H1 (cell line): ENCODE measurements around the gene LNPEP. TPM values are rescaled to one million over a fixed set of nuclear protein-coding genes. Genes with fewer than 3 reads are reported as not detected.

Experiments
- CTCF ChIA-PET: fragments of 300-600 bp; sonication (Branson Sonifier 250); formaldehyde crosslinking; loops from one replicate; lab custom pipeline; 2021; ENCODE audit not compliant: partially characterized antibody; lab: Charles Lee
- POLR2A ChIA-PET: fragments of 300-600 bp; sonication (Branson Sonifier 250); formaldehyde crosslinking; loops from one replicate; lab custom pipeline; 2021; ENCODE audit warnings: inconsistent platforms; ENCODE audit not compliant: partially characterized antibody; lab: Charles Lee
- DNase-seq, 2 experiments: peaks; one replicate each; pipeline versions ENCODE4 v3.0.0 to v3.0.0-alpha.2; 2010 to 2022; ENCODE audit warnings: low spot score in 2 of 2, low read depth in 1 of 2, mixed read lengths in 1 of 2
- FAIRE-seq: peaks from 2 replicates; lab custom pipeline; 2011; peaks lifted over from hg19 to GRCh38; lab: Jason Lieb, UNC
- H2AFZ ChIP-seq: 2 replicates; pipeline ENCODE4 v1.8.1; 2012; ENCODE audit warnings: low read length, inconsistent platforms
- H2AK5ac ChIP-seq: 2 replicates; pipeline ENCODE4 v1.6.1; 2013; ENCODE audit warnings: low read depth, low read length
- H2BK120ac ChIP-seq: replicated peaks from 2 replicates; pipeline ENCODE3; 2013; ENCODE audit warnings: low read depth, low read length, inconsistent platforms
- H2BK12ac ChIP-seq: 2 replicates; pipeline ENCODE4 v1.6.1; 2013; ENCODE audit warnings: low read depth, low read length
- H2BK15ac ChIP-seq: 2 replicates; pipeline ENCODE4 v1.6.1; 2013; ENCODE audit warnings: low read length
- H2BK20ac ChIP-seq: 2 replicates; pipeline ENCODE4 v1.6.1; 2013; ENCODE audit warnings: low read length
- H2BK5ac ChIP-seq: 2 replicates; pipeline ENCODE4 v1.6.1; 2013; ENCODE audit warnings: low read depth, low read length
- H3K14ac ChIP-seq: 2 replicates; pipeline ENCODE4 v1.6.1; 2013; ENCODE audit warnings: inconsistent platforms; ENCODE audit not compliant: insufficient read length
- H3K18ac ChIP-seq: 2 replicates; pipeline ENCODE4 v1.6.1; 2013; ENCODE audit warnings: low read length; ENCODE audit errors: extremely low read depth
- H3K23ac ChIP-seq: 2 replicates; pipeline ENCODE4 v1.6.1; 2013; ENCODE audit warnings: inconsistent platforms; ENCODE audit not compliant: insufficient read length
- H3K23me2 ChIP-seq: 2 replicates; pipeline ENCODE4 v1.6.1; 2013; ENCODE audit warnings: low read depth, low read length
- H3K27ac ChIP-seq: 2 replicates; pipeline ENCODE4 v1.6.1; 2011; ENCODE audit warnings: low read depth, low read length, inconsistent platforms
- H3K27me3 ChIP-seq, 4 experiments: replicated peaks in 1 of 4; 1 replicate in 1 of 4; 2 replicates in 3 of 4; pipeline versions ENCODE4 v1.6.1 to v1.8.1; 2011 to 2013; ENCODE audit warnings: low read length in 3 of 4, mild to moderate bottlenecking in 3 of 4, inconsistent platforms in 2 of 4, mixed read lengths in 2 of 4, moderate library complexity in 1 of 4; ENCODE audit not compliant: control insufficient read depth in 3 of 4, insufficient read depth in 3 of 4; ENCODE audit errors: extremely low read depth in 1 of 4
- H3K36me3 ChIP-seq, 4 experiments: 2 replicates each; pipeline versions ENCODE4 v1.6.1 to v1.8.1; 2011 to 2013; ENCODE audit warnings: mild to moderate bottlenecking in 4 of 4, low read length in 3 of 4, moderate library complexity in 2 of 4, control low read depth in 1 of 4, inconsistent platforms in 1 of 4; ENCODE audit not compliant: insufficient read depth in 4 of 4, control insufficient read depth in 2 of 4
- H3K4ac ChIP-seq: replicated peaks from 2 replicates; pipeline ENCODE3; 2013; ENCODE audit warnings: low read length, low read depth, mixed read lengths, inconsistent platforms; ENCODE audit not compliant: insufficient read length
- H3K4me1 ChIP-seq, 4 experiments: replicated peaks in 1 of 4; 1 replicate in 1 of 4; 2 replicates in 3 of 4; pipeline versions ENCODE4 v1.6.1 to v1.8.1; 2011 to 2013; ENCODE audit warnings: low read length in 3 of 4, inconsistent platforms in 2 of 4, mixed read lengths in 1 of 4; ENCODE audit not compliant: insufficient read depth in 4 of 4, control insufficient read depth in 3 of 4
- H3K4me2 ChIP-seq, 2 experiments: 2 replicates each; pipeline versions ENCODE4 v1.6.1 to v1.8.1; 2011 to 2013; ENCODE audit warnings: low read depth in 2 of 2, low read length in 2 of 2, control low read depth in 1 of 2, inconsistent platforms in 1 of 2, mild to moderate bottlenecking in 1 of 2; ENCODE audit not compliant: insufficient read depth in 1 of 2
- H3K4me3 ChIP-seq, 4 experiments: fragments of 200-600, 300-600 bp in 1 of 4; sonication (generic), shearing (Covaris generic), sonication (Bioruptor Twin) in 1 of 4; 2 replicates each; pipeline versions ENCODE4 v1.5.1 to v1.8.1; 2011 to 2016; ENCODE audit warnings: low read length in 4 of 4, low read depth in 3 of 4, control low read depth in 2 of 4, inconsistent platforms in 2 of 4, mild to moderate bottlenecking in 2 of 4, mixed read lengths in 1 of 4, moderate library complexity in 1 of 4; ENCODE audit not compliant: insufficient read depth in 2 of 4; ENCODE audit errors: extremely low read depth in 1 of 4
- H3K56ac ChIP-seq: replicated peaks from 2 replicates; pipeline ENCODE3; 2013; ENCODE audit warnings: low read depth, mild to moderate bottlenecking, mixed read lengths, low read length, inconsistent platforms; ENCODE audit not compliant: insufficient read length
- H3K79me1 ChIP-seq: 2 replicates; pipeline ENCODE4 v1.6.1; 2013; ENCODE audit warnings: low read depth, low read length, control low read depth
- H3K79me2 ChIP-seq, 2 experiments: 2 replicates each; pipeline versions ENCODE4 v1.6.1 to v1.8.1; 2012 to 2013; ENCODE audit warnings: low read length in 2 of 2, mild to moderate bottlenecking in 2 of 2, inconsistent platforms in 1 of 2; ENCODE audit not compliant: insufficient read depth in 2 of 2, control insufficient read depth in 1 of 2
- H3K9ac ChIP-seq, 4 experiments: replicated peaks in 1 of 4; 1 replicate in 1 of 4; 2 replicates in 3 of 4; pipeline versions ENCODE4 v1.6.1 to v1.8.1; 2011 to 2013; ENCODE audit warnings: low read depth in 3 of 4, low read length in 3 of 4, control low read depth in 2 of 4, mild to moderate bottlenecking in 2 of 4, moderate library complexity in 2 of 4, inconsistent platforms in 1 of 4; ENCODE audit errors: extremely low read depth in 1 of 4
- H3K9me3 ChIP-seq, 2 experiments: 2 replicates each; pipeline versions ENCODE4 v1.6.1 to v1.8.1; 2012 to 2013; ENCODE audit warnings: mild to moderate bottlenecking in 2 of 2, moderate library complexity in 2 of 2, control low read depth in 1 of 2, inconsistent platforms in 1 of 2, low read depth in 1 of 2, low read length in 1 of 2, mixed read lengths in 1 of 2; ENCODE audit not compliant: insufficient read depth in 2 of 2
- H4K20me1 ChIP-seq, 2 experiments: replicated peaks in 1 of 2; 2 replicates each; pipeline versions ENCODE3 to v1.8.1; 2011 to 2013; ENCODE audit warnings: inconsistent platforms in 2 of 2, low read length in 2 of 2, mild to moderate bottlenecking in 1 of 2; ENCODE audit not compliant: insufficient read depth in 2 of 2, control insufficient read depth in 1 of 2
- H4K5ac ChIP-seq: 2 replicates; pipeline ENCODE4 v1.6.1; 2013; ENCODE audit warnings: low read length, low read depth, mixed read lengths, inconsistent platforms; ENCODE audit not compliant: insufficient read length
- H4K8ac ChIP-seq: 2 replicates; pipeline ENCODE4 v1.8.0; 2013; ENCODE audit warnings: mild to moderate bottlenecking, moderate library complexity, low read length, inconsistent platforms; ENCODE audit not compliant: insufficient read depth; ENCODE audit errors: extremely low read depth
- H4K91ac ChIP-seq: replicated peaks from 2 replicates; pipeline ENCODE3; 2013; ENCODE audit warnings: low read length, mixed read lengths, inconsistent platforms; ENCODE audit not compliant: insufficient read length
- BACH1 ChIP-seq: IDR thresholded peaks from 2 replicates; pipeline ENCODE4 v1.6.1; 2012; ENCODE audit warnings: low read length, improper control_type of control experiment
- BRCA1 ChIP-seq: IDR thresholded peaks from 2 replicates; pipeline ENCODE4 v1.6.1; 2012; ENCODE audit warnings: low read depth, low read length, improper control_type of control experiment
- CBX8 ChIP-seq: fragments of 300-800, 300-1000 bp; sonication (generic); IDR thresholded peaks from 2 replicates; pipeline ENCODE4 v1.7.1; 2016; ENCODE audit warnings: low read depth, low read length, borderline replicate concordance
- FOSL1 ChIP-seq: IDR thresholded peaks from 2 replicates; pipeline ENCODE4 v1.6.1; 2011; ENCODE audit warnings: mild to moderate bottlenecking, low read depth, low read length, moderate library complexity; ENCODE audit not compliant: insufficient read depth
- HDAC6 ChIP-seq: IDR thresholded peaks from one replicate; pipeline ENCODE4 v1.7.1; 2012; ENCODE audit warnings: low read depth, mild to moderate bottlenecking, inconsistent platforms, low read length, moderate library complexity
- KDM5A ChIP-seq: fragments of 200-600 bp; IDR thresholded peaks from 2 replicates; pipeline ENCODE4 v1.7.1; 2012; ENCODE audit warnings: mild to moderate bottlenecking, low read length, inconsistent platforms, mixed read lengths
- POU5F1 ChIP-seq: IDR thresholded peaks from 2 replicates; pipeline ENCODE4 v1.6.1; 2011; ENCODE audit warnings: low read depth, mild to moderate bottlenecking, low read length, moderate library complexity
- RBBP5 ChIP-seq: IDR thresholded peaks from 2 replicates; pipeline ENCODE4 v1.7.1; 2012; ENCODE audit warnings: low read depth, mild to moderate bottlenecking, inconsistent platforms, low read length, moderate library complexity, borderline replicate concordance
- RNF2 ChIP-seq: fragments of 200-900, 300-1000 bp; sonication (generic); IDR thresholded peaks from 2 replicates; pipeline ENCODE4 v1.7.1; 2016; ENCODE audit warnings: borderline replicate concordance, low read depth, mild to moderate bottlenecking, antibody characterized with exemption, low read length; ENCODE audit not compliant: poor library complexity, severe bottlenecking; ENCODE audit errors: missing control alignments
- TCF12 ChIP-seq: IDR thresholded peaks from 2 replicates; pipeline ENCODE4 v1.6.1; 2011; ENCODE audit warnings: low read depth, mild to moderate bottlenecking, low read length
- TEAD4 ChIP-seq: IDR thresholded peaks from 2 replicates; pipeline ENCODE4 v1.6.1; 2012; ENCODE audit warnings: low read depth, low read length, inconsistent platforms, mixed read lengths
- YY1 ChIP-seq: IDR thresholded peaks from 2 replicates; pipeline ENCODE4 v1.6.1; 2011; ENCODE audit warnings: low read depth, mild to moderate bottlenecking, low read length
- ZNF274 ChIP-seq: IDR thresholded peaks from 2 replicates; pipeline ENCODE4 v1.7.0; 2012; ENCODE audit warnings: low read length, borderline replicate concordance; ENCODE audit errors: extremely low read depth
- WGBS, 2 experiments: shearing (Covaris generic) in 1 of 2; methylation state at CpG; one replicate each; pipeline versions ENCODE4 v1.1.6 to v1.1.7; 2013 to 2015; ENCODE audit warnings: low lambda C conversion rate in 2 of 2, mixed read lengths in 2 of 2, inconsistent platforms in 1 of 2, low coverage in 1 of 2, missing lambda C conversion rate in 1 of 2; ENCODE audit not compliant: insufficient replicate concordance in 2 of 2, insufficient coverage in 1 of 2, insufficient read length in 1 of 2; ENCODE audit errors: extremely low coverage in 1 of 2, missing lambda C conversion rate in 1 of 2; 5-methylcytosine and 5-hydroxymethylcytosine counted together
- polyA plus RNA-seq, 7 experiments: library from polyadenylated mRNA; depleted of rRNA in 3 of 7; stranded (reverse) in 5 of 7; unstranded in 2 of 7; fragments of >200 nt in 5 of 7; fragments of 200-250 nt in 2 of 7; gene quantifications; 1 replicate in 5 of 7; 2 replicates in 1 of 7; 4 replicates in 1 of 7; pipeline versions ENCODE4 v1.2.1 to v1.2.3, GENCODE V29; 2011 to 2013; ENCODE audit warnings: missing spikeins in 2 of 7, mixed read lengths in 2 of 7
- total RNA-seq: library from RNA; stranded (reverse); fragmentation: NEBNext Ultra II Directional; extraction: Animal tissue kit (Norgen Biotek cat#: 25700); gene quantifications from 2 replicates; pipeline ENCODE4 v1.2.1, GENCODE V29; 2021

The LNPEP gene
- total and polyA plus RNA-seq, 2 of the 8 experiments (the other 6 are each of a cell fraction or from before 2014, with no cell fraction given): 1.8 to 4.5 TPM

DNA sequence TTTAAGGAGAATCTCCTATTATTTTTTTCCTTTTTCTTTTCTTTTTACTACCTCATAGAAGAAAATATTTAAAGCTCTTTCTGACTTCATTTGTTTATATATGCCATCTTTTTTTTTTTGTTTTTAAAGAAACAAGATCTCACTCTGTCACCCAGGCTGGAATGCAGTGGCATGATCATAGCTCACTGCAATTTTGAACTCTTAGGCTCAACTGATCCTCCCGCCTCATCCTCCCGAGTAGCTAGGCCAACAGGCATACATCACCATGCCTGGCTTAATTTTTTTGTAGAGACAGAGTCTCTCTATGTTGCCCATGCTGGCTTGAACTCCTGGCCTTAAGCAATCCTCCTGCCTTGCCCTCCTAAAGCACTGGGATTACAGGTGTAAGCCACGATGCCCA is 59.5 kb downstream of the LNPEP start:
- Histone ChIP-seq H3K9ac (no peak overlapping the region), H2AFZ (no peak overlapping the region), H3K79me2 (no peaks in the 10 kb centered on the region), H3K79me1 (no peaks in the 10 kb centered on the region), H3K56ac (no peak overlapping the region), H3K4me1 (no peaks in the 10 kb centered on the region; a peak in 1 of 7 replicates), H4K20me1 (no peaks in the 10 kb centered on the region), H3K4me3 (no peak overlapping the region), H4K5ac (no peak overlapping the region), H2BK12ac (no peak overlapping the region), H2AK5ac (no peak overlapping the region), H2BK120ac (no peak overlapping the region), H3K9me3 (no peaks in the 10 kb centered on the region), H3K36me3 (no peaks in the 10 kb centered on the region), H3K4me2 (no peak overlapping the region), H2BK20ac (no peak overlapping the region), H3K4ac (no peak overlapping the region), H3K27ac (no peak overlapping the region), H4K8ac (no peak overlapping the region), H3K27me3 (no peaks in the 10 kb centered on the region), H3K14ac (no peak overlapping the region), H2BK5ac (no peak overlapping the region), H3K23ac (no peak overlapping the region), H3K23me2 (no peaks in the 10 kb centered on the region), H4K91ac (no peak overlapping the region), H2BK15ac (no peak overlapping the region), H3K18ac (no peak overlapping the region)
- ChIA-PET CTCF (interaction anchor here (0.6 to 2.9 kb wide), 5 partner anchors 67 to 1128 kb away, joined by 3 to 16 read pairs (median 3); partner anchors contain the start of gene LIX1), POLR2A (interaction anchor here (0.6 kb wide), 1 partner anchor 49 kb away, joined by 4 read pairs; no protein-coding TSS in a partner anchor)
- WGBS, 2 experiments: 83% methylated on average over 3 of the region's 3 CpGs; no CpG with 5 or more reads in 1 of the 2 experiments
- no peak for FAIRE-seq
- TF ChIP-seq CBX8 (no peak), RBBP5 (no peak), YY1 (no peak), BRCA1 (no peak), ZNF274 (no peak), TCF12 (no peak), HDAC6 (no peak), BACH1 (no peak), POU5F1 (no peak), TEAD4 (no peak), FOSL1 (no peak), KDM5A (no peak), RNF2 (no peak)
- no peak for DNase-seq
